Measurements from ENCODE around the gene TTC1. TPM values are rescaled to one million over a fixed set of nuclear protein-coding genes. Genes with fewer than 3 reads are reported as not detected.

The TTC1 gene
- total RNA-seq, 4 donors from 2014 or later = 45.4 to 59.4 (median 49.8) TPM

GRCh38 chr5:160075073-160075472, 66.1 kb downstream of the TTC1 start:
- Histone ChIP-seq H3K27ac (replicated peaks in 1 of 4) (no peak overlapping the region), H3K36me3 (peaks cover 0 to 33% (median 8%) of the 10 kb centered on the region in 4 donors), H3K4me1 (peaks cover 6 to 19% (median 12%) of the 10 kb centered on the region in 4 donors), H3K27me3 (no peaks in the 10 kb centered on the region), H3K4me3 (no peak overlapping the region), H3K9me3 (no peaks in the 10 kb centered on the region)
- intact Hi-C loops (cut with DNase I) = no loop called here
- DNase-seq (ENCODE audit: extremely low spot score) = no peak
- TF ChIP-seq, protein P1, sequence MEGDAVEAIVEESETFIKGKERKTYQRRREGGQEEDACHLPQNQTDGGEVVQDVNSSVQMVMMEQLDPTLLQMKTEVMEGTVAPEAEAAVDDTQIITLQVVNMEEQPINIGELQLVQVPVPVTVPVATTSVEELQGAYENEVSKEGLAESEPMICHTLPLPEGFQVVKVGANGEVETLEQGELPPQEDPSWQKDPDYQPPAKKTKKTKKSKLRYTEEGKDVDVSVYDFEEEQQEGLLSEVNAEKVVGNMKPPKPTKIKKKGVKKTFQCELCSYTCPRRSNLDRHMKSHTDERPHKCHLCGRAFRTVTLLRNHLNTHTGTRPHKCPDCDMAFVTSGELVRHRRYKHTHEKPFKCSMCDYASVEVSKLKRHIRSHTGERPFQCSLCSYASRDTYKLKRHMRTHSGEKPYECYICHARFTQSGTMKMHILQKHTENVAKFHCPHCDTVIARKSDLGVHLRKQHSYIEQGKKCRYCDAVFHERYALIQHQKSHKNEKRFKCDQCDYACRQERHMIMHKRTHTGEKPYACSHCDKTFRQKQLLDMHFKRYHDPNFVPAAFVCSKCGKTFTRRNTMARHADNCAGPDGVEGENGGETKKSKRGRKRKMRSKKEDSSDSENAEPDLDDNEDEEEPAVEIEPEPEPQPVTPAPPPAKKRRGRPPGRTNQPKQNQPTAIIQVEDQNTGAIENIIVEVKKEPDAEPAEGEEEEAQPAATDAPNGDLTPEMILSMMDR (IDR thresholded peaks at IDR 0.05) = no peak
- TF ChIP-seq EP300 (IDR thresholded peaks at IDR 0.05) = no peak
- TF ChIP-seq POLR2A (IDR thresholded peaks at IDR 0.05; ENCODE audit: low read depth) = no peak
- no peak for TF ChIP-seq POLR2AphosphoS5 (IDR thresholded peaks at IDR 0.05)

- no peak for TF ChIP-seq POLR2A (IDR thresholded peaks at IDR 0.05; ENCODE audit: low read depth)
- TF ChIP-seq, protein P1 (IDR thresholded peaks at IDR 0.05) = no peak
- TF ChIP-seq POLR2AphosphoS5 (IDR thresholded peaks at IDR 0.05) = no peak
- TF ChIP-seq EP300 (IDR thresholded peaks at IDR 0.05) = no peak
- Histone ChIP-seq H3K36me3 (peaks cover 0 to 33% (median 7%) of the 10 kb centered on the region in 4 donors), H3K4me3 (no peak overlapping the region), H3K9me3 (no peaks in the 10 kb centered on the region), H3K27me3 (no peaks in the 10 kb centered on the region), H3K27ac (replicated peaks in 1 of 4) (no peak overlapping the region), H3K4me1 (peaks cover 3 to 15% (median 9%) of the 10 kb centered on the region in 4 donors)
- intact Hi-C loops (cut with DNase I) = no loop called here
- no peak for DNase-seq (ENCODE audit: extremely low spot score)
- 92% methylated on average over 2 of the region's 2 CpGs for WGBS
Measured at GRCh38 chr5:160076997-160077396, 68.1 kb downstream of the TTC1 start.

DNA sequence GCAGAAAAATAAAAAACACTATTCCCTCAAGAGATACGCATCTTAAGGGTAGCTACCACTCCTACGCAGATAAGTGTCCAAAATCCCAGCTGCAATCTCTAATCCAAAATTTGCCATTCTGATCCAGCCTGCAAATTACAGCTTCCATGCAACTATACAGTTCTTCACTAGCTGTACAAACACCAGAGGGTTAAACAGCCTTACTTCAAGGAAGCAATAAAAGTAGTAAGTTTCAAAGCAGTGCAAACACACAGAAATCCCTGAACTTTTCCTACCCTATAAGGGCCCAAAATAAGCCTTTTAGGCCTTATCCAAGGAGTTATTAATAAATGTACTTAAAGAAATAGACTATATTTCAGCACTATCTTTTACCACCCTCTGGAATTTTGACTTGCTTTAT, 70.8 kb downstream of the TTC1 start:
- no peaks in the 10 kb centered on the region for H3K27me3 ChIP-seq
- H3K4me1 ChIP-seq = peaks cover 3 to 32% (median 24%) of the 10 kb centered on the region in 4 donors
- intact Hi-C loops (cut with DNase I) = no loop called here
- no peak overlapping the region for H3K4me3 ChIP-seq
- H3K36me3 ChIP-seq = peaks cover 0 to 24% (median 5%) of the 10 kb centered on the region in 4 donors
- no peaks in the 10 kb centered on the region for H3K9me3 ChIP-seq
- TF ChIP-seq POLR2A (IDR thresholded peaks at IDR 0.05; ENCODE audit: low read depth) (no peak), EP300 (IDR thresholded peaks at IDR 0.05) (no peak), POLR2AphosphoS5 (IDR thresholded peaks at IDR 0.05) (no peak)
- TF ChIP-seq, protein P1 (IDR thresholded peaks at IDR 0.05) = no peak
- no peak for DNase-seq (ENCODE audit: extremely low spot score)
- no peak overlapping the region for H3K27ac ChIP-seq (replicated peaks in 1 of 4)
- 77% methylated on average over 2 of the region's 2 CpGs for WGBS

DNA sequence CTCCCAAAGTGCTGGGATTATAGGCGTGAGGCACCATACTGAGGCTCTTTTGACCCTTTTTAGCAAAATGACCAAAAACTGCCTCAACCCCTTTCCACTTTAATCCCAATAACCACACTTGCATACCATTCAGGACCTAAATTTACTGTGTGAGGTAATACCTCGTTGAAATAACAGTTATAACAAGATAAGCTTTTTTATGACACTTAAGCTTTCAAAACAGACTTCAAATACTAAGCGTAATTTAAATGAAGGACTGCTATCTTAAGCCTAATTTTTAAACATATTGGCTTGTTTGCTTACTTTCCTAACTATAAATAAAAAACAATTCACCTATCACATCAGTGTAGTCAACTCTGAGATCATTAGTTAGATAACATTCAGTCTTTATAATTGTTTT, 72.6 kb downstream of the TTC1 start:
- intact Hi-C loops (cut with DNase I) = no loop called here
- WGBS = 87% methylated on average over 3 of the region's 3 CpGs

More for the DNA sequence above, 72.6 kb downstream of the TTC1 start:
- Histone ChIP-seq H3K4me3 (no peak overlapping the region), H3K27me3 (no peaks in the 10 kb centered on the region), H3K27ac (replicated peaks in 1 of 4) (no peak overlapping the region), H3K36me3 (peaks cover 0 to 24% (median 5%) of the 10 kb centered on the region in 4 donors), H3K4me1 (peaks cover 3 to 32% (median 24%) of the 10 kb centered on the region in 4 donors), H3K9me3 (no peaks in the 10 kb centered on the region)
- TF ChIP-seq, protein P1 (IDR thresholded peaks at IDR 0.05) = no peak
- TF ChIP-seq POLR2AphosphoS5 (IDR thresholded peaks at IDR 0.05) (no peak), EP300 (IDR thresholded peaks at IDR 0.05) (no peak), POLR2A (IDR thresholded peaks at IDR 0.05; ENCODE audit: low read depth) (no peak)
- no peak for DNase-seq (ENCODE audit: extremely low spot score)

Measured in esophagus muscularis mucosa (tissue), 4 donors.